Stimulated activated CD4-positive, alpha-beta T cell treated with anti-CD3 and anti-CD28 coated beads, Interleukin-15, amount 100 ng/mL, for 48 hours (primary cell): ENCODE measurements around the gene PPP6R1.
A peak's percentile ranks its signal among the peaks of the same experiment; 100 is the strongest.

Experiments
- DNase-seq, 2 donors: peaks; one replicate each; pipeline ENCODE4 v3.0.0-alpha.2; 2020; ENCODE audit warnings: low read depth in 2 of 2

Gene PPP6R1

GRCh38 chr19:55257461-55258420 is 1.1 kb downstream of the PPP6R1 start:
- DNase-seq = no peak

DNA sequence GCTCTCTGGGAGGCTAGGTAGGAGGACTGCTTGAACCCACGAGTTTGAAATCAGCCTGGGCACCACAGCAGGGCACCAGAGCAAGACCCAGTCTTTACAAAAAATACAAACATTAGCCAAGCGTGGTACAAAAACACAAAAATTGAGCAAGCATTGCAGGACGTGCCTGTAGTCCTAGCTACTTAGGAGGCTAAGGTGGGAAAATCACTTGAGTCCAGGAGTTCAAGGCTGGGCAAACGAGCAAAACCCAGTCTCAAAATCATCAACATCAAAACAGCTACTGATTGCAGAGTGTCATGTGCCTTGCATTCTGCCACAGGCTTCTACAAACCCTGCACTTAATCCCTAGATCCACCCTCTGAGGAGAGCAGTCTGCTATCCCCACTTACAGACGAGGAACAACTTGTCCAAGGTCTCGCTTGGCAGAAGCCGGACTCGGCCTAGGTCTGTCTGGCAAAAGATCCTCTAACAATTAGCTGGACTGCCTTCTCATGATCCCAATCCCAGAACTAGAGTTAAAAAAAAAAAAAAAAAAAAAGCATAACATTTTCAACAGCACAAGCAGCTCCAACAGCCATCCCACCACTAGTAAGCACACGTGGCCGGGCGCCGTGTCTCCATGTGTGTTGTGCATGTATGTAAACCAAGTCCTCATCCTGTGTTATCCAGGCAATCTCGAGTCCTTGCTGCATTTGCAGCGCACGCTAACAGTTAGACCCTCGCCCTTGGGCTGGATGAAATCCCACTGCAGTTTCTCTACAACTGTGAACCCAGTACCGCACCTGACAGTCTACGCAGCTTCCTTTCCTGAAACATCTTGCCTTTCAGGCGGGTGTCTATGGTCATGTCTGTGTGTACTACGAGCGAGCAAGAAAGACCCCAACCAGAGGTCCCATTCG is 2.0 kb downstream of the PPP6R1 start:
- no peak for DNase-seq

GRCh38 chr19:55255618-55256423 is 3.0 kb downstream of the PPP6R1 start:
- DNase-seq = peak; percentile 44 to 56

- no peak for DNase-seq
These were observed 4.2 kb downstream of the PPP6R1 start for GRCh38 chr19:55254625-55254977.

GRCh38 chr19:55253842-55254624 is 4.8 kb downstream of the PPP6R1 start:
- no peak for DNase-seq

- no peak for DNase-seq
These were observed 5.8 kb downstream of the PPP6R1 start for GRCh38 chr19:55252760-55253663.

GRCh38 chr19:55251341-55252081 is 7.3 kb downstream of the PPP6R1 start:
- no peak for DNase-seq

- DNase-seq = no peak
These were observed 8.4 kb downstream of the PPP6R1 start for GRCh38 chr19:55250262-55251036.

- DNase-seq = no peak
These were observed 9.0 kb downstream of the PPP6R1 start for GRCh38 chr19:55249841-55250240.

- no peak for DNase-seq
These were observed 10.1 kb downstream of the PPP6R1 start for GRCh38 chr19:55248704-55249103.

- no peak for DNase-seq
These were observed 10.6 kb downstream of the PPP6R1 start for GRCh38 chr19:55248166-55248675.

DNA sequence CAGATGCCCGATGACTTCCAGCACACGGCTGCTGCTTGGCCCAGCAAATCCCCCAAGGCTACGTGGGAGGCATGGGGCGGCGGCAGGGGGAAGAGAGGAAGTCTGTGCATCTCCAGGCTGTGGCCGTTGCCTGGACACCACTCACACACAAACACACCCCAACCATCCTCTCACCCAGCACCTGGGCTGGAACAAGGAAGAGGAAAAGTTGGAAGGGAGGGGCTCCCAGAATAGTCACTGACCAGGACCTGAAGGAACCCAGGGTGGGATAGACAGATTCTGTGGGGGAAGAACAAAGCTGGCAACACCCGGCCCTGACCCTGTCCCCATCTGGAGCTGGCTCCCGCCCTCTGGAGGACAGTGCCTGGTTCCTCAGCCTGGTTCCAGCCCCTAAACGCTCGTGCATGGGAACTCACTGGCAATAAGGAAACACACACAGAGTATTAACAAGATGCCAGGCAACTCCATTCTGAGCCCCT is 11.2 kb downstream of the PPP6R1 start:
- no peak for DNase-seq

DNA sequence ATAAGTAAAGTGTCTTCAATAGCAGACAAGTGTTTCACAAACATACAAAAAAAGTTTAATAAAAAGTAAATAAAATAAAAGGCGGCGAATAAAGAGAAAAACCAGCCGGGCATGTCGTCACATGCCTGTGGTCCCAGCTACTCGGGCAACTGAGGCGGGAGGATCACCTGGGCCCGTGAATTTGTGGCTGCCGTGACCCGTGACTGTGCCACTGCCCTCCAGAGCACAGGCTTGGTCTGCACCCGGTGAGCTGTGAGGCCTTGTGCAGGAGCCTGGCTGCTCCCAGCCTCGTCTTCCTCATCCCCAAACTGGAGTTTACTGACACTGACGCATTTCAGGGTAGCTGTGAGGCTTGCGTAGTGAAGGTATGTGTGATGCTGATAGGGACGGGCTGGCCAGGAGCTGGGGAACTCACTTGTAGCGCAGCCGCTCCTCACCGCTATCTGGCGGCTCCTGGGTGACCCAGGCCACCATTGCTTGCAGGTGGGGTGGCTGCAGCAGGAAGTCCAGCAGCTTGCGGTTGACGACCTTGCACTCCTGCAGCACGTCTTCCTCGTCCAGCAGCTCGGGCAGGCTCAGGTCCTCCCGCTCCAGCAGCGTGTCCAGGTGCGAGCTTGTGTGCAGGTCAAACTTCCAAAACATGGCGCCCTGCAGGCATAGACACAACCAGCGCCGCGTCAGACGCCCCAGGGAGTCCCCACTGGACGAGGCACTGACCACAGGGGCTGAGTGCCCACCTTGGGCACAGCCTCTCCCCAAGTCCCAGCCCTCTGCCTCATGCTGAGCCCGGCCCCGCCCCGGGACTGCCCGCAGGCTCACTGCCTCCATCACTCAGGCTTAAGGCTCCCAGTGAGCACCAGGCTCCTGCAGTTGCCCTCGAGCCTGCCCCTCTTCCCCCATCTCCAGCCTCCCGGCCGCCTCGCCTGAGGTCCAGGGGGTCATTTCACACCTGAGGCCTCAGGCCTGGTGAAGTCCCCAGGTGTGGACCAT is 12.1 kb downstream of the PPP6R1 start:
- no peak for DNase-seq

DNA sequence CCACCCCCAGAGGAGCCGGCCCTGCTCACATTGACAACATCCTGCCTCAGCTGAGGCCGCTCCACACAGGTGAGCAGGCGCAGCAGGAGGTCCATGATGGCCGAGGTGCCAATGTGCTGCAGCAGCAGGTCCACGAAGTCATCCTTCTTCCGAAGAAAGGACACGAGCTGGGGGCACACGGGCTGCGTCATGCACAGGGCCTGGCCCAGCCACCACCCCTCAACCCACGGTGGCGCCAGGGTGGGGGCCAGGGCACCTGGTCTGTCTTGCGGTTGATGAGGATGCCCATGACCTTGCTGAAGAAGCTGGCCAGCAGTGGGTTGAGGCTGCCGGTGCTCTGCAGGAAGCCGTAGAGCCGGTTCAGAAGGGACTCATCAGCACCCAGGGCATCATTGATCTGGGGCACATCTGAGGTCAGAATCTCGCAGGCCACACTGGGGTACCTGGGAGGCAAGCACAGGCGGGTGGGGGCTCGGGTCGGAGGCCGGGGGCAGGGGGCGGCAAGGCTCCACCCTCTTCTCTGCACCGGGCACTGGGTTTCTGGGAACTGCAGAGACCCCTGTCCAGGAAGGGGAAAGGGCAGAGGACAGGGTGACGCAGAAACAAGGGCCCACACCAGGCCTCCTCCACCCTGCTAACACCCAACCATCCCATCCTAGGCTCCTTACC is 13.4 kb downstream of the PPP6R1 start:
- DNase-seq = no peak

DNA sequence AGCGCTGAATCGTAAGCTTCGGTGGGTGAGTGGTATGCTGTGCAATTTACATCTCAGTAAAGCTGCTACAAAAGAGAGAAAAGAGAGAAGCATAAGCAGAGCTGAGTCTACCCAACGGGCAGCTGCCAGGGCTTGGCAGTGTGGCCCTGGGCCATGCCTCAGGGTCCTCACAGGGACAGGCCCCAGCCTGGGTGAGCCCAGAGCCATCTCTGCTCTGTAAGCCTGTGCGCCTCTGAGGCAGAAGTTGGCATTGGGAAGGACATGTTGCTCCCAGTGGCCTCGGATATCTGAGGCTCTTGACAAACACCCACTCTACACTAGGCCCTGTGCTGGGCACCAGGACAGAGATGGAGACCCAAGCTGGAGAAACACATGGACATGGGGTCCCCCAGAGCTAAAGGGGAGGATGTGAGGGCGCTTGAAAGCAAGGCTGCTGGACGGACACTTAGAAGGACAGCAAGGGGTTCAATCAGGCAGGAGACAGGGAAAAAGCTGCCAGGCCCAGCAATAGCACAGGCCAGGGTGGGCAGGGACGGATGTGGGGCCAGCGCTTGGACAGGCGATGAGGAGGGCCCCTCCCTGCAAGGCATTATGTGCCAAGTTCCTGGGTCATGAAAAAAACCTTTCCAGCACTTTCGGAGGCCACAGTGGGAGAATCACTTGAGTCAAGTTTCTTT is 14.7 kb downstream of the PPP6R1 start:
- no peak for DNase-seq

DNA sequence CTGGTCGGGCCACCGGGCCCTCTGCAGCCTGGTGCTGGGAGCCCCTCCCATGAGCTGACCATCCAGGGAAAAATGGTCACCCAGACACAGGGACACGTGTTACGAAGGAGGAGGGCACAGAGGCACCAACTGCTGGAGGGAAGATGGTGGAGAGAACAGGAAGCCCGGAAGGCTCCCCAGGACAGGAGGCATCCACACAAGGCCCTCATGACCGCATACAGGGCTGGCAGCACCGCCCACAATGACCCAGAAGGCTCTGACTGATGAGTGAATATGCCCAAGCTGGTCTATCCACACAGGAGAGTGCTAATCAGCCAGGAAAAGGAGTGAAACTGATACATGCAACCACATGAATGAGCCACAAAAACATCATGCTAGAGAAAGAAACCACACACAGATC is 16.3 kb downstream of the PPP6R1 start:
- DNase-seq = no peak
